Measurements from ENCODE around the gene LSM14A.
A peak's percentile ranks its signal among the peaks of the same experiment; 100 is the strongest.

LSM14A gene

GRCh38 chr19:34276614-34277013 is 104.3 kb downstream of the LSM14A start:
- Mint-ChIP-seq H3K9me3 (no peaks in the 10 kb centered on the region), H3K36me3 (ENCODE audit: low read depth) (peaks cover 60% of the 10 kb centered on the region), H3K27me3 (ENCODE audit: low read depth, poor library complexity) (peaks cover 4% of the 10 kb centered on the region), H3K4me3 (no peak overlapping the region), H3K27ac (peak overlapping the region; percentile 88), H3K4me1 (peaks cover 25% of the 10 kb centered on the region)
- DNase-seq = no peak
- no peak for TF ChIP-seq CTCF (IDR thresholded peaks at IDR 0.05)

- no peak for TF ChIP-seq CTCF (IDR thresholded peaks at IDR 0.05)
- Mint-ChIP-seq H3K9me3 (peaks cover 4% of the 10 kb centered on the region), H3K27ac (peak overlapping the region; percentile 88), H3K4me1 (peaks cover 23% of the 10 kb centered on the region), H3K4me3 (no peak overlapping the region), H3K27me3 (ENCODE audit: low read depth, poor library complexity) (peaks cover 4% of the 10 kb centered on the region), H3K36me3 (ENCODE audit: low read depth) (peaks cover 62% of the 10 kb centered on the region)
- DNase-seq = no peak
Observed at GRCh38 chr19:34277244-34277643, 104.9 kb downstream of the LSM14A start.

- no peak overlapping the region for H3K4me3 Mint-ChIP-seq
- peaks cover 71% of the 10 kb centered on the region for H3K36me3 Mint-ChIP-seq (ENCODE audit: low read depth)
- H3K27ac Mint-ChIP-seq = no peak overlapping the region
- no peak for TF ChIP-seq CTCF (IDR thresholded peaks at IDR 0.05)
- peaks cover 21% of the 10 kb centered on the region for H3K4me1 Mint-ChIP-seq
- DNase-seq = no peak
- peaks cover 4% of the 10 kb centered on the region for H3K9me3 Mint-ChIP-seq
- H3K27me3 Mint-ChIP-seq (ENCODE audit: low read depth, poor library complexity) = no peaks in the 10 kb centered on the region
Observed at GRCh38 chr19:34278783-34279182, 106.5 kb downstream of the LSM14A start.

Measured in nephron progenitor cell (in vitro differentiated cells).